GM18517 (cell line): ENCODE results near the gene GRIP1.

Experiments used
- ATAC-seq: cut with Tn5 transposase; IDR thresholded peaks from one replicate; pipeline ENCODE4 v1.9.1; 2021; ENCODE audit warnings: mild to moderate bottlenecking, moderate library complexity; ENCODE audit not compliant: unreplicated experiment

Gene GRIP1

DNA sequence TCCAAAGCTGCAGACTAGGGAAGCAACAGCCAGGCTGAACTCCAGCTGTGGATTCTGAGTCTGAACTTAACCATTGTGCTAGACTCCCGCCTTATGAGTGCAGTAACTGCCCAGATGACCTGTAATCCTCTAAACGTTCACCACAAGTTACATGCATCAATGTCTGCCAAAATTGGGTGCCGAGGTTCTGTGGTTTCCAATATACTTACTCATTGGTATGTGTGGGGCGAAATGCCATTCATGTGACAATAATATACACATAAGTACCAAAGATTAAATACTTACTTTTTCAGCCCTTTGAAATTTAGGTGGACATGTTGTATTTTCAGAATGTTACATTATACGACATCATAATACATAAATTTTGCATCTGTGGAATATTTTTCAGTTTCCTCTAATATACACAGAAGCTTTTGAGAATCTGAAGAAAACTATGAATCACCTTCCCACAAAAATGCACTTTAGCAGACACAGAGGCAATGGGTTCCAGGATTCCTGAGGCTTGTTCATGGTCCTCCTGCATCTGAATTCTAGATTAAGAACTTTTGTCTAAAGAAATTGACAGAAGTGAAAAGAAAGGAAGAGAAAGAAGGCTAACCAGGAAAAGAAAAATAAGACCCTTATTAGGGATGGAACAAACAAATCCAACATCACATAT, 31.7 kb downstream of the GRIP1 start:
- ATAC-seq, result no peak

DNA sequence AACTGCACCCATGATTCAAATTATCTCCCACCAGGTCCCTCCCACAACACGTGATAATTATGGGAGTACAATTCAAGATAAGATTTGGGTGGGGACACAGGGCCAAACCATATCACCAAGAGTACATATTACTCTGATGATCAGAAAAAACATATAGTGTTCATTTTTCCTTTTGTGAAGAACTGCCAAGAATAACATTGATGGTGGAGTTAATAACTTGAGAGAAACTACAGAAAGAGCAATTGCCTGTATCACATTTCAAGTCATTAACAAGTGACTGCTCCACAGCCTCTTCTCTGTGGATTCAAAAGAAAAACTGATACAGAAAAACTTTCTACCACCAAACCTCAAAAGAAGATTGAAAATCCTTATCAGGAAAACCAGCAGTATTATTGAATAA, 34.7 kb downstream of the GRIP1 start:
- ATAC-seq, result no peak

DNA sequence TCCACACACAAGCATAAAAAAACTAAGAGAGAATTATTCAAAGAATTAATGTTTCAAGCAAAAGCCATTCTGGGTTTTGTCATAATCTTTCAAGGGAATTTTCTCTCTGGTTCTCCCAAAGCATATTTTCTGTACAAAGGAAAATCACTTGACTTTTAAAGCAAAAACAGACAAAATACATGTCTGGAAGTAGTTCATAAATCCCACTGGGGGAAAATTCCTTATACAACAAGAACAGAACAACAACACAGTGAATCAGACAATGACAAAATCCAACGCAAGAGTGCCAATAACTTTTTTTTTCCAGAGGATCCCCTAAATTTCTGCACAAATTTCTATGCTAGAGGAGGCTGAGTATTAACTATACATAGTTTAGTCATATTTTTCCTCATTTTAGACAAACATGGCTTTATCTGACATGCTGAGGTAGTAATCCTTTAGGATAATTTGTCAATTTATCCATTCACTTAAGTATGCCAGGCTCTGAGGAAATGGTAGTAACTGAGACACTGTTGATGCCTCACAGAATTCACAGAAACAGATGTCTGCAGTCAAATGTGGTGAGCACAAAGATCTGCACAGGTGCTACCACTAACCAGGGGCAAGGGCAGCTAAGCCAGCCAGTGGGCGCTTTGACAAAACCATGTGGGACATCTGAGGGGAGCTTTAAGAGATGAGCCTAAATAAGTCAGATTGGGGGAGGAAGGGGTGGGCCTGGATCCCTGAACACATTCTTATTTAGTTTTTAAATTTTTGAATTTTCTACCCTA, 38.0 kb downstream of the GRIP1 start:
- ATAC-seq, result no peak

DNA sequence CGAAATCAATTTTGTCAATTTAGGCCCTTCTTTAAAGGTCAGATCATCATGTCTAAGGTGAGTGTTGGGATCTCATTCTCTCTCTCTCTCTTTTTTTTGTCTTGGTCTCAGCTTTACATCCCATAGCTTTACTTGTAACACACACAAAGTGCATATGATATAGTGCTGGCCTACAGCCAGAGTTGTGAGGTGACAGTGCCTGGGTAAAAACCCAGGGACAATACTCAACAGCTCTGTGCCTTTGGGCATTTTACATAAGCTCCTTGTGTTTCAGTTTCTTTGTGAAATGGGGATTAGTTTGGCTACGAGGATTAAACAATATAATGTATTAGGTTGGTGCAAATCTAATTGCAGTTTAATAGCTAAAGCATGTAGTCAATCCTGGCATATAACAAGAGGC, 40.2 kb downstream of the GRIP1 start:
- ATAC-seq, result no peak

DNA sequence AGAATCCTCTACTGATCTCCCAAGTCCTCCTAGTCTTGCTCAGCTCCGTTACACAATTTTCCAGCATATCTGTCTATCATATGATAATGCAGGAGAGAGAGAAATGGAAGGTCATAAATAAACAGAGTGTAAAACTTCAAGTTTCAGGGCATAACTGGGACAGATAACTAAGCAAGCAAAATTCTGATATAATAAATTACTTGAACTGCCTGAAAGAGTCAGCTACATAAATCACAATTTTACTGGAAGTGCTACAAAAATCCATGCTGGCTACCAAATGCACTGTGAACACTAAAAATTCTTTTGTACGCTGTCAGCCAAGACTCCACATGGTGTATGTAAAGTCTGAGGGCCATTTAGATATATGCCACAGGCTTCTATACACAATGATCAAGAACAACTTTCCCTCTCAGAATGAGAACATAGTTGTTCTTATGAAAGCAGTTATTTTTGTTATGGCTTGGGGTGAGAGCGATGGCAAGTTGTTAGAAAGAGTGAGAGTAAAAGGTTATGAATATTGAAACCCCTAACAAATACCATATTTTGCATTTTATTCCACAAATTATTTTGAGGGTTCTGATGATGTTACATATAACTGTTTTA, 41.1 kb downstream of the GRIP1 start:
- ATAC-seq, result no peak

DNA sequence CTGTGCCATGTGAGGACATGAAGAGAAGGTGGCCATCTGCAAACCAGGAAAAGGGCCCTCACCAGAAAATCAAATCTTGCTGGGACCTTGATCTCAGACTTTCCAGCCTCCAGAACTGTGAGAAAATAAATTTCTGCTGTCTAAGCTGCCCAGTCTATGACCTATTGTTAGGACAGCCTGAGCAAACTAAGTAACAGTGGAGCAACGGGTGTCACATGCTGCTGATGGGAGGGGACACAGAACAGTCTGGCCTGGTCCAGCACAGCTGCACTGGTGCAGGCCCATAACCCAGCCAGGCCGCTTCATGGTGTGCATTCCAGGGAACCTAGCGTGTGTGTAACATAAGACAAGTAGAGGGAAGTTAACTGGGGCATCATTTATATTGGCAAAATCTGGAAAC, 42.1 kb downstream of the GRIP1 start:
- no peak for ATAC-seq

DNA sequence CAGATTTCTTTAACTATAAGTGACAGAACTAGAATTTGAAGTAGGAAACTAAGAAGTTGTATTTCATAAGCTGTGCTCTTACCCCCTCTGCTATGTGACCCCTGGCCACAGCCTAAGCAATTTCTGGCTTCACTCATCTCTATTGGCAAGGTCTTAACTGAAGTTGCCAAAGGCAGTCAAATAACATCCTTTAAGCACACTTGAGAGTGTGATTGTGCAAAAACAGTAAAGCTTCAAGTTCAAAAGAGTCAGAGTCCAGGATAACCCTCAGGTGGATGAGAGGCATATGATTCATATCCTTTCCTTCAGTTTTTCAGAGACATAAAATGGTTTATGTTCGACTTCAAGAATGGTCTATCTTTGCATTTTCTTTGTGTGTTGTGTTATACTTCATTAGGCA, 45.2 kb downstream of the GRIP1 start:
- ATAC-seq, result no peak

DNA sequence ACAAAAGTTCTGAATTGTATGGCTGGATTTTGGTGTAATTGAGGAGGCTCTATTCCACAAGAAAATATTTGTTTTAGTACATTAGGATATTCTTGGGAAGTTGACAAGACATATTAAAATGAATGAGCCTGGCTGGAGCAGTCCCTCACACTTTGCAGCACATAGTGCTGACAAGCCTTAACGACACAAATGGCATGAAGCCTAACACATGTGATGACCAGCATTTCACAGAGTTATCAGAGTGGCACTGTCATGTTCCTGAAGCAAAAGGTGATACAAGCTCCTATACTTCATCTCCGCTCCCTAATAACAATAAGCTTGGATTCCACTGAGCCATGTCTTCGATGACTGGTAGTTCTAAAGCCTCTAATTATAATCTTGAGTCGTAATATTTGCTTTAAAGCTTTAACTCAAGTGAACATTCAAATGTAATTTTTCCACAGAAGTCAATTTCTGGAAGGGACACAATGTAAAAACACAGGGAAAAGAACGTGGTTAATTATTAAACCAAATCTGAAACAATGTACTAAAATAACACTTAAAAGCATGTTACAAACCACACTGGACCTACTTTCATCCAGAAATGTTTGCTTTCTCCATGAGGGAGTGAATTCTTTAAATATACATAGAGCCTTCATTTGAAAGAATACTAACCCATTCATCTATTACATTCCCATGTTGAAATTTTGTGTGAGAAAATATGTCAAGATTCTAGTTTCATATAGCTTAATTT, 49.6 kb downstream of the GRIP1 start:
- no peak for ATAC-seq

DNA sequence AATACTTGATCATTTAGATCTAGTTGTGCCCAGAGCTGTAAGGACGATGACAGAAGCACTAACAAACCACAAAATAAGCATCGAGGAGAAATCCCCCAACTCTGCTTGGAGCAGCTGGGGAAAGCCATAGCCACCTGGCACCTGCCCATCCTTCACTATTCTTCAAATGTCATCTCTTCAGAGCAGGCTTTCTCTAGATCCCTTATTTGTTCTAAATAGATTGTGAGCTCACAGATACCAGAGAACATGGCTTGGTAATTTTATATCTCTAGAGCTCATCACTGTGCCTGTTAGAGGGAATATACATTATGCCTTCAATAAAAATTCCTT, 50.9 kb downstream of the GRIP1 start:
- ATAC-seq, result no peak

DNA sequence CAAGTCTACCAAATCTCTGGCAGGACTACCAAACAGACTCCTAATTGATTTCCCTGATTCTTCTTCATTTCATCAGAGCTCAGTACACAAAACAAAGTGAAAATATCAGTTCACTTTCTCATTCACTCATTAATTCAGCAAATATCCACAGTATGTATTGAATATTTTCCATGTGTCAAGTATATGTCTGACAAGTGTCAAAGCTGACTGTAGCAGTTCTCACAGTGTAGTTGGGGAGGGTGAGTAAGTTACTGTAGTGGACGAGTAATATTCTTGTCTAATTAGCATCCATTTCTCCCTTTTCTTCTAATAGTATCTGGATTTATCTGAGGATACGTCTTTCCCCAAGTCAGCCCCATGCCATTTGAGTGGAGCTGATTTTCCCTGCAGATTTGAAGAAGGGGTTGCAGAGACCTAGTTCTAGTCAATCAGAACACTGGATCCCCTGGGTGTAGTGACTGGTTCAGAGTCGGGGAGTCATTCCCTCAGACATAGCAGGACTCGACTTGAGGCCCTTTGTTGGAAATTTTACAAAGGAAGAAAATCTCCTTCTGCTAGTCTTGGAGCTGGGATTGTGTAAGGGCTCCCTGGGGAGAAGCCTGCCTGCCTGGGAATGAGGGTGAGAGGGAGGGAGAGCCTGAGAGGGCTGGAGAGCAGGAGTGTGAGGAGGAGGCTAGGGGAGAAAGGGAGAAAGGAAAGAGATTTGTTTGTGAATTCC, 51.4 kb downstream of the GRIP1 start:
- no peak for ATAC-seq

DNA sequence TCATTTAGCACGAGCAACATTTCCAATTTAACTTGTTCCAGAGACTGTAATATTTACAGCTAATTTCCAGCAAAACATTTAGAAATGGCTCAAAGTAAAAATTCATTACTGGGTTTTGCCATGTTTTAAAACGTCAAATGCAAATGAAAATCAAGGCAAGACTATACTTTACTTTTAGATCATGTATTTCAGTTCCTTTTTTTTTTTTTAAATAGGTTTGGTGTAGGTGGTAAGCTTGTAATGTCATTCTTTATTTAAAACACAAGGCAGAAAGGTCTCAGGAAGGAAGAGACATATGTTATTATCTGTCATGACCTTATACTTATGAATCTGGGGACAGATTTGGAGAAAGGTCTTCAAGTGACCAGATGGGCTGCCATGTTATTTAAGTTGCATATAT, 54.1 kb downstream of the GRIP1 start:
- ATAC-seq, result peak; percentile 76

DNA sequence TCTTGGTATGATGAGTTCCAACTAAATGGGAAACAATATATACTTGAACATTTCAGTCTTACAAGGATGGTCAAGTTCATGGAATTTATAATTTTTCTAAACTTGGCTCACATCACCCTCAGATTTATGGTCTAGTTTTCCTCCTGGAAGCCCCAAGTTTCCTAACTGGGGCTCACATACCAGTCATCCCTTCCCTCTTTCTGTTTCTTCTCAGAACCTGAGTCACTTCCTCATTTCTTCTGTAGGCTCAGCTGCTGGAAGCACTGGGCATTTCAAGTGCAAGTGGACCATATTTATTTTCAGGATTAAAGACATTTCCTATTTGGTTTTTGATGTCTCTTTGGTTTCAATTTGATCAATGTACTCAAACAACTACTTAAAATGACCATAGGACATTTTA, 55.4 kb downstream of the GRIP1 start:
- ATAC-seq, result no peak

DNA sequence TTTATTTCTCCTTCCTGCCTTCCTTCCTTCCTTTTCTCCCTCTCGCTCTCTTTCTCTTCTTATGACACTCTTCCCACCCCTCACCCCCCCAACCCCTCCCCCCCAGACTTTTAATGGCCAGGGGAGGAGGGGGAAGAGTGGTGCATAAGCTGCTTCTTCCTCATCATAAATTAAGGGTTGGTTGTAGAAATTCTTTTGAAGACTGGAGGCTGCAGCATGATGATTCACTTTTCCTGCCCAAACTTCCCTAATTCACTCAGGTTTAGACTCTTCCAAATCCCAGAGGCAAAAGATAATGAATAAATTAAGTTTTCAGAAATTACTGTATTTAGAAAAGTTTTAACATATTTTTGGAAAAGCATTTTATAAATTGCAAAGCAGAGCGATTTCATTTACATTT, 58.2 kb downstream of the GRIP1 start:
- no peak for ATAC-seq

DNA sequence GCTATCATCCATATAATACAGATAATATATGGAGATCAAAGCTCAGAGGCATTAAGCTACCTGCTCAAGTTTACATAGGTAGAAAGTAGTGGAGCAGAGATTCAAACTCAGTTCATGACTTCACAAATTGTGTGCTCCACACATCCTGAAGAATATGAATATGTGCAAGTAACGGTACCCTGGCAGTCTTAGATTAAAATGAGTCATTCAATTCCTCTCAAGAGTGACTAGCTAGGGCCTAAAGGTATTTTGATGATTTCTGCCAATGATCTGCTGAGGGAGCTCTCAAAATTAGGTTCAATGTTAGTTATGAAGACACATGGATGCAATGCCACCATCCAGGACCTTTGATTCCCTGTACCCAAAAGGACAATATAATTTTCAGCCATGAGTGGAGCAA, 58.9 kb downstream of the GRIP1 start:
- ATAC-seq, result no peak

DNA sequence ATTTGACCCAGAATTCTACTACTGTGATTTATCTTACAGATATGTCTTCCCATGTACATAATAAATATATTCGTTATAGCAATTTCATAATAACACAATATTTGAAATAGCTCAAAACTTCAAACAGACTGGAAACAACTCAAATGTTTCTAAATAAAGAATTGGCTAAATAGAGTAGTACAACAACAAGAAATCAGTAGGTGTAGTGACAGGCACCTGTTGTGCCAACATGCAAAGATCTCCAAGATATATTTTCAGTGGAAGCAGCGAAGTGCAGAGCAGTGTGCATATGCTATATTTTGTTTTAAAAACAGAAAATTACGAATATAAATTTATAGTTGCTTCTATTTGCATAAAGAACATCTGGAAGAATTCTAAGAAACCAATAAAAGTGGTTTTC, 60.9 kb downstream of the GRIP1 start:
- ATAC-seq, result no peak

DNA sequence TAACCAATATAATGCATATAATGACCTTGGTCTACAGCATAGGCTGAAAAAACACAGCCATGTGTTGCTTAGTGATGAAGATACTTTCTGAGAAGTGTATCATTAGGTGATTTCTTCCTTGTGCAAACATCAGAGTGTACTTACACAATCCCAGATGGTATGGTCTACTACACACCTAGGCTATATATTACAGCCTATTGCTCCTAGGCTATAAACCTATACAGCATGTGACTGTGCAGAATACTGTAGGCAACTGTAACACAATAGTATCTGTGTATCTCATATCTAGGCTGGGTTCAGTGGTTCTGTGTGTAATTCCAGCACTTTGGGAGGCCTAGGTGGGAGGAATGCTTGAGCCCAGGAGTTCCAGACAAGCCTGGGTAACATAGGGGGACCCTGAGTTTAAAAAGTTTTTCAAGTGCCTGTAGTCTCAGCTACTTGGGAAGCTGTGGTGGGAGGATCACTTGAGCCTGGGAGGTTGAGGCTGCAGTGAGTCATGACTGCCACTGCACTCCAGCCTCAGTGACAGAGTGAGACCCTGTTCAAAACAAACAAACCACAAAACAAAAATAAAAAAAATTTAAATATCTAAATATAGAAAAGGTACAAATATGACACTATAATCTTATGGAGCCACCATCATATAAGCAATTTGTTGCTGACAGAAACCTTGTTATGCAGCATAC, 66.6 kb downstream of the GRIP1 start:
- ATAC-seq, result no peak

DNA sequence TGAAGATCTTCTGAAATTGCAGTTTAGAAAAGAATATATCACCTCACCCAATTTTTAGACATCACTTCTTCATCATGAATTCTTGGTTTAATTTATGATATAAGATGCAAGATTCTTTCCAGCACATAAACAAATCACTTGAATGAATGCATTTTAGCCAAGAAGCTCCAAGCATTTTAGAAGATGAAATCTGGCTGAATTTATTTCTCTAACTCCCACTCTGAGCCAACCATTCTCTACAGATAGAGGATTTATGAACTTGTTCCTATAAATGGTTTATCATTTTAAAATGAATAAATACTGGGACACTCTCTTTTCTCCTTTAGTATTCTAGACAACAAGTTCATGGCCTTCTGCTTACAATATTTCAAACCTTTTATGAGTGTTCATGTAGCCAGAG, 71.7 kb downstream of the GRIP1 start:
- no peak for ATAC-seq

DNA sequence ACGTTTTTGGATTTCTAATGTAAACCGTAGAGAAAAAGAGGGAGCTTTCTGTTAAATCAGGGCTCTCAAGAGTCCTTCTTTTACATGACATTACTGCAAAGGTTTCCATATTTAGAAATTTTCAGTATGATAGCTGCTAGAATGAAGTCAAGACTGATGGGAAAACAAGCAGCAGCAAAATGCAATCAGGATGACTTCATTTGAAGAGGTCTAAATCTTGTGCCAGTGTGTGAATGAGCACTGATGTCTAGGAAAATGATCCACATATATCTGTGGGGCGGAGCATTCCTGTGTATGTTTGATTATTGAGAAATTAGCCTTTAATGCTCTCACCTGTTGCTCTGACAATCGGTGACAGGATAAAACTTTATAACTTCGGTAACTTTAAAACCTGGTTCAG, 73.6 kb downstream of the GRIP1 start:
- no peak for ATAC-seq

DNA sequence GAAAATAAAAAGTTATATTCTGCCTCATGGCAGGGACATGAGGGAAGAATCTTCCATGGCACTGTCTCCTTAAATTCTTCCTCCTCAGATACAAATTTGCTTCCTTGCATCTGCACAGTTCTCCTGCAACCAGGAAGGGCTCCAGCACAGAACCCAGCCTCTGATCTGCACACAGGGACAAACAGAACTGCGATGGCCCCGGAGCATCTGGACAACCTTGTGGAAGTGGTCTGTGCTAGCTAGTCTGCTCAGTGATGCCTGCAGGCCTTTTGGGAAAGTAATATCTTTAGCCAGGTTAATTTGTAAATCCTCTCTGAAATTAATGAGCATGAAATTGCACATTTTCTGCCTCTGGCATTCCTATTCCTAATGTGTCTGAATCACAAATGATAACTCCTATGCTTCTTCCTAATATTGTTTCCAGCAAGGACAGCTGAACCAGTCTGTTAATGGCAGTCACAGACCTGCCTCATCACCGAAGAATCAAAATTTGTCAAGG, 74.8 kb downstream of the GRIP1 start:
- no peak for ATAC-seq

DNA sequence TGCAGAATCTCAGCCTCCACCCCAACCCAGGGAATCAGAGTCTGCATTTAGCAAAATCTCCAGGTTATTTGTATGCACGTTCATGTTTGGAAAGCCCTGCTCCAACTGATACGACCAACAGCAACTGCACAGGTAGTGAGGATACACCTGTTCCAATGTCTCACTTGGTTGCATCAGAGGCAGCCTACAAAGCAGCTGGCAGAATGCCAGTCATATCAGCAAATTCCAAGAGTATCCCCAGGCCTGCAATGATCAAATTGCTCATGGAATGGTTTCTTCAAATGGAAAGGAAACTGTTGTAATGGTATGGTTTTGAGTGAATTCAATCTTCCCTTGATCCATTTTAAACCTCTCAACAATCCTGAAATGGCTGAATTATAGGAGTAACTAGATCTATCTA, 75.4 kb downstream of the GRIP1 start:
- no peak for ATAC-seq
